Upper lobe of left lung (tissue), 6 donors: Measurements from ENCODE around the gene TENM4. TPM values are rescaled to one million over a fixed set of nuclear protein-coding genes. Genes with fewer than 3 reads are reported as not detected.

Experiments used
- ATAC-seq, 2 donors: fragments of 200-7000 bp; cut with Tn5 transposase; one replicate each; pipeline ENCODE4 v1.9.1; 2022; ENCODE audit warnings: mild to moderate bottlenecking in 2 of 2, moderate library complexity in 2 of 2; ENCODE audit not compliant: low FRiP score in 2 of 2
- DNase-seq, 2 donors: peaks; one replicate each; pipeline ENCODE4 v3.0.0-alpha.2; 2019 to 2020
- H3K27ac ChIP-seq, 4 donors: fragments of 200-600 bp; sonication (generic); one replicate each; pipeline ENCODE4 v1.5.1; 2016 to 2019
- H3K27me3 ChIP-seq, 4 donors: fragments of 200-600 bp; sonication (generic); one replicate each; pipeline ENCODE4 v1.5.1; 2017 to 2019
- H3K36me3 ChIP-seq, 4 donors: fragments of 200-600 bp; sonication (generic); one replicate each; pipeline ENCODE4 v1.5.1; 2016 to 2019
- H3K4me1 ChIP-seq, 4 donors: fragments of 200-600 bp; sonication (generic); one replicate each; pipeline ENCODE4 v1.5.1; 2018 to 2019
- H3K4me3 ChIP-seq, 4 donors: fragments of 200-600 bp; sonication (generic); one replicate each; pipeline ENCODE4 v1.5.1; 2017 to 2019; ENCODE audit warnings: mild to moderate bottlenecking in 2 of 4, moderate library complexity in 1 of 4
- H3K9me3 ChIP-seq, 4 donors: fragments of 200-600 bp; sonication (generic); one replicate each; pipeline ENCODE4 v1.5.1; 2018 to 2019
- CTCF ChIP-seq, 6 experiments: fragments of 450-650 bp in 4 of 6; fragments of 200-600 bp in 2 of 6; sonication (generic) in 2 of 6; IDR thresholded peaks; one replicate each; pipeline ENCODE4 v1.5.1; 2016 to 2019; ENCODE audit warnings: antibody characterized with exemption in 6 of 6
- EP300 ChIP-seq, 4 donors: sonication (generic); formaldehyde crosslinking; IDR thresholded peaks; one replicate each; pipeline ENCODE4 v1.5.1; 2017; ENCODE audit warnings: antibody characterized with exemption in 4 of 4, control low read depth in 2 of 4
- POLR2A ChIP-seq, 4 donors: fragments of 450-650 bp; IDR thresholded peaks; one replicate each; pipeline ENCODE4 v1.5.1; 2016 to 2017; ENCODE audit warnings: antibody characterized with exemption in 4 of 4, mild to moderate bottlenecking in 2 of 4
- POLR2AphosphoS5 ChIP-seq, 2 donors: sonication (generic); formaldehyde crosslinking; IDR thresholded peaks; one replicate each; pipeline ENCODE4 v1.5.1; 2017; ENCODE audit warnings: antibody characterized with exemption in 2 of 2
- WGBS, 2 donors: methylation state at CpG; one replicate each; pipeline ENCODE4 v1.1.5; 2017 to 2018; 5-methylcytosine and 5-hydroxymethylcytosine counted together
- total RNA-seq, 6 donors: library from RNA; depleted of rRNA in 4 of 6; stranded (reverse); fragments of >200 nt in 4 of 6; gene quantifications; one replicate each; pipeline versions ENCODE4 v1.1.0 to v1.2.1, GENCODE V29; 2016 to 2021
- donor health status: DM: no; HTN: no; CAD: no; lungs with moderate emphysema.
- donor health status: DM: no; HTN: yes; CAD: no; lungs with severe emphysema.

TENM4 gene
- total RNA-seq, 6 donors from 2014 or later = 0.11 to 20.0 (median 3.7) TPM

GRCh38 chr11:78748918-78749690 lies 691.7 kb downstream of the TENM4 start:
- no peak for ATAC-seq
- no peaks in the 10 kb centered on the region for H3K27me3 ChIP-seq
- H3K4me3 ChIP-seq = no peak overlapping the region
- no peaks in the 10 kb centered on the region for H3K4me1 ChIP-seq
- 65 to 66% methylated on average over 7 of the region's 7 CpGs for WGBS, 2 donors
- no peaks in the 10 kb centered on the region for H3K9me3 ChIP-seq
- no peak overlapping the region for H3K27ac ChIP-seq
- no peak for DNase-seq
- no peaks in the 10 kb centered on the region for H3K36me3 ChIP-seq
- TF ChIP-seq POLR2AphosphoS5 (IDR thresholded peaks at IDR 0.05) (no peak), EP300 (IDR thresholded peaks at IDR 0.05) (no peak), CTCF (IDR thresholded peaks at IDR 0.05) (no peak), POLR2A (IDR thresholded peaks at IDR 0.05) (no peak)

GRCh38 chr11:78744949-78745348 lies 695.9 kb downstream of the TENM4 start:
- TF ChIP-seq POLR2A (IDR thresholded peaks at IDR 0.05) = no peak
- TF ChIP-seq CTCF (IDR thresholded peaks at IDR 0.05) = no peak
- TF ChIP-seq EP300 (IDR thresholded peaks at IDR 0.05) = no peak
- TF ChIP-seq POLR2AphosphoS5 (IDR thresholded peaks at IDR 0.05) = no peak
- Histone ChIP-seq H3K27ac (no peak overlapping the region), H3K36me3 (no peaks in the 10 kb centered on the region), H3K4me1 (no peaks in the 10 kb centered on the region), H3K4me3 (no peak overlapping the region), H3K27me3 (no peaks in the 10 kb centered on the region), H3K9me3 (no peaks in the 10 kb centered on the region)
- DNase-seq (no peak), ATAC-seq (no peak)
- 96 to 98% methylated on average over 5 of the region's 5 CpGs for WGBS, 2 donors

GRCh38 chr11:78744202-78744601 lies 696.6 kb downstream of the TENM4 start:
- ATAC-seq (no peak), DNase-seq (no peak)
- Histone ChIP-seq H3K27ac (no peak overlapping the region), H3K4me1 (no peaks in the 10 kb centered on the region), H3K4me3 (no peak overlapping the region), H3K9me3 (no peaks in the 10 kb centered on the region), H3K36me3 (no peaks in the 10 kb centered on the region), H3K27me3 (no peaks in the 10 kb centered on the region)
- TF ChIP-seq POLR2A (IDR thresholded peaks at IDR 0.05) (no peak), CTCF (IDR thresholded peaks at IDR 0.05) (no peak), POLR2AphosphoS5 (IDR thresholded peaks at IDR 0.05) (no peak), EP300 (IDR thresholded peaks at IDR 0.05) (no peak)
- 88 to 90% methylated on average over 6 of the region's 6 CpGs for WGBS, 2 donors

- H3K4me1 ChIP-seq = no peaks in the 10 kb centered on the region
- H3K27ac ChIP-seq = no peak overlapping the region
- no peaks in the 10 kb centered on the region for H3K27me3 ChIP-seq
- peak in 1 of 2 donors; percentile 40 for ATAC-seq
- peak in 1 of 2 donors; percentile 89 for DNase-seq
- no peaks in the 10 kb centered on the region for H3K9me3 ChIP-seq
- no peak overlapping the region for H3K4me3 ChIP-seq
- no peak for TF ChIP-seq POLR2AphosphoS5 (IDR thresholded peaks at IDR 0.05)
- TF ChIP-seq CTCF (IDR thresholded peaks at IDR 0.05) = peak in 1 of 6 experiments; percentile 11
- TF ChIP-seq POLR2A (IDR thresholded peaks at IDR 0.05) = no peak
- no peaks in the 10 kb centered on the region for H3K36me3 ChIP-seq
- 43 to 55% methylated on average over 6 of the region's 6 CpGs for WGBS, 2 donors
These were observed 698.4 kb downstream of the TENM4 start for GRCh38 chr11:78742430-78742829.

GRCh38 chr11:78741741-78742140 lies 699.1 kb downstream of the TENM4 start:
- DNase-seq (no peak), ATAC-seq (no peak)
- Histone ChIP-seq H3K27me3 (no peaks in the 10 kb centered on the region), H3K27ac (no peak overlapping the region), H3K36me3 (no peaks in the 10 kb centered on the region), H3K4me3 (no peak overlapping the region), H3K9me3 (no peaks in the 10 kb centered on the region), H3K4me1 (no peaks in the 10 kb centered on the region)
- WGBS, 2 donors = 85 to 92% methylated on average over 7 of the region's 7 CpGs
- TF ChIP-seq POLR2A (IDR thresholded peaks at IDR 0.05) = no peak
- TF ChIP-seq EP300 (IDR thresholded peaks at IDR 0.05) = no peak
- TF ChIP-seq CTCF (IDR thresholded peaks at IDR 0.05) = no peak
- no peak for TF ChIP-seq POLR2AphosphoS5 (IDR thresholded peaks at IDR 0.05)
